GM06990 (cell line): ENCODE data around the gene DDX17.
A peak's percentile ranks its signal among the peaks of the same experiment; 100 is the strongest.
"Not testable (repeated sequence)": the region's sequence is repeated elsewhere in the genome, so short reads cannot be mapped to it uniquely, and the experiment has no call there.

Source experiments
- DNase-seq: peaks from one replicate; pipeline ENCODE4 v3.0.0-alpha.2; 2011; ENCODE audit not compliant: insufficient read length; ENCODE audit errors: extremely low read depth
- H3K27me3 ChIP-seq: replicated peaks from 2 replicates; pipeline ENCODE4 v1.6.0; 2011; ENCODE audit warnings: low read length; ENCODE audit not compliant: control insufficient read depth, insufficient read depth
- H3K36me3 ChIP-seq: 2 replicates; pipeline ENCODE4 v1.5.1; 2011; ENCODE audit warnings: low read length; ENCODE audit not compliant: control insufficient read depth, insufficient read depth
- H3K4me3 ChIP-seq: replicated peaks from 2 replicates; pipeline ENCODE4 v1.5.1; 2011; ENCODE audit warnings: low read depth, mild to moderate bottlenecking, control low read depth, low read length
- TF ChIP-seq, protein P1 (sequence below): IDR thresholded peaks from 2 replicates; pipeline ENCODE4 v1.5.1; 2011; ENCODE audit warnings: low read length, control low read depth, mild to moderate bottlenecking, inconsistent platforms; ENCODE audit not compliant: insufficient read depth, poor library complexity, severe bottlenecking

Gene DDX17

DNA sequence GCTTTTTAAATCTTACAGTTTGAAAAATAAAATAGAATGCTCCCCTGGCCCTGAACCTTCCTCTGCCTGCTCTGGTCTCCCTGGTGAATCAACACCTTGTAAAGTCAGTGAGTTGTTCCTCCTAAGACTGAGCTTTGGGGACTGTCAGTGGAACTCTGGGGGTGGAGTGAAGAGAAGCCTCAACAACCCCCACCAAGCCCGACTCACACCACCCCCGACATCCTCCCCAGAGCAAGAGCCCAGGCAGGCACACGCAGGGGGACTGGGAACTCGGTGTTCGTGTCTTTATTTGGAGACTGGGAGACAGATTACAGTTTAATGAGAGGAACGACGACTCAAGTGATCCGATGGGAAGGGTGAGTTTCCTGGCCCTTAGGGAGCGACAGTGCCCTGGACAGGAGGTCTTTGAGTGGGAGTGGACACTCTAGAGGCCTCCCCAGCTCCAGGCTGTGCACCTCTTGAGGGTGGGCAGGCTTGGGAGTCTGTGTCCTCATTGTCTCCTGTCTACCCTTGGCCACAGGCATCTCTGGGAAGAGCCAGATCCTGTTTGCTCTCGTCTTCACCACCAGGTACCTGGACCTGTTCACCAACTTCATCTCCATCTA is 32.0 kb downstream of the DDX17 start:
- Histone ChIP-seq H3K36me3 (no peaks in the 10 kb centered on the region), H3K27me3 (no peaks in the 10 kb centered on the region), H3K4me3 (no peak overlapping the region)
- TF ChIP-seq, protein P1, sequence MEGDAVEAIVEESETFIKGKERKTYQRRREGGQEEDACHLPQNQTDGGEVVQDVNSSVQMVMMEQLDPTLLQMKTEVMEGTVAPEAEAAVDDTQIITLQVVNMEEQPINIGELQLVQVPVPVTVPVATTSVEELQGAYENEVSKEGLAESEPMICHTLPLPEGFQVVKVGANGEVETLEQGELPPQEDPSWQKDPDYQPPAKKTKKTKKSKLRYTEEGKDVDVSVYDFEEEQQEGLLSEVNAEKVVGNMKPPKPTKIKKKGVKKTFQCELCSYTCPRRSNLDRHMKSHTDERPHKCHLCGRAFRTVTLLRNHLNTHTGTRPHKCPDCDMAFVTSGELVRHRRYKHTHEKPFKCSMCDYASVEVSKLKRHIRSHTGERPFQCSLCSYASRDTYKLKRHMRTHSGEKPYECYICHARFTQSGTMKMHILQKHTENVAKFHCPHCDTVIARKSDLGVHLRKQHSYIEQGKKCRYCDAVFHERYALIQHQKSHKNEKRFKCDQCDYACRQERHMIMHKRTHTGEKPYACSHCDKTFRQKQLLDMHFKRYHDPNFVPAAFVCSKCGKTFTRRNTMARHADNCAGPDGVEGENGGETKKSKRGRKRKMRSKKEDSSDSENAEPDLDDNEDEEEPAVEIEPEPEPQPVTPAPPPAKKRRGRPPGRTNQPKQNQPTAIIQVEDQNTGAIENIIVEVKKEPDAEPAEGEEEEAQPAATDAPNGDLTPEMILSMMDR, result no peak
- no peak for DNase-seq

DNA sequence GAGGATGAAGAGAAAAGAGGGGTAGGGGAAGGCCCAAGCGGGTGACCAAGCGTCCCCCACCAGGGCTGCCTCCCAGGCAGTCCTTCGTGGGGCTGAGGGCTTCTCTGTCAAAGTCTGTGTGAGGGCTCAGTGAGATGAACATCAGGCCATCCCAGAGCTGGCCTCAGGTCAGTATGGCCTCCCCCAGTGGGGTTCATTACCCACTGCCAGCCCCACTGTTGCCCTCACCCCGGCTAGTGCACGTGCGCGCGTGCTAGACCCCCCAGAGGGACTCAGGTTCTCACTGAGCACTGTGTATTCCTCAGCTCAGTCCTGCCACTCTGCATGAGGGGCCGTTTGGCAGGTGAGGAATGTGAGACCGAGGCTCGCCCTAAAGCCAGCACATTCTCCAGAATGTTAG is 34.9 kb downstream of the DDX17 start:
- no peaks in the 10 kb centered on the region for H3K36me3 ChIP-seq
- no peaks in the 10 kb centered on the region; the same call in none of the 2 replicates for H3K27me3 ChIP-seq
- TF ChIP-seq, protein P1, result no peak
- no peak for DNase-seq
- no peak overlapping the region for H3K4me3 ChIP-seq

DNA sequence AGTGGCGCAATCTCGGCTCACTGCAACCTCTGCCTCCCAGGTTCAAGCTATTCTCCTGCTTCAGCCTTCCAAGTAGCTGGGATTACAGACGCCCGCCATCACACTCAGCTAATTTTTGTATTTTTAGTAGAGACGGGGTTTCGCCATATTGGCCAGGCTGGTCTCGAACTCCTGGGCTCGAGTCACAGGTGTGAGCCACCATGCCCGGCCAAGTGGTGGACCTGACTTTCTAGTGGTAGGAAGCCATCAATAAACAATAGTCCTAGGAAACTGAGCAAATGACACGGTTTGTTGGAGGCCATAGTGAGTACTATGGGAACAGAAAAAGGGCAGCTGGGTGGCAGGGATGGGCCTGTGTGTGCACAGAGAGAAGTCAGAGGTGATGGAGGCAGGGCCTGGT is 35.9 kb downstream of the DDX17 start:
- not testable (repeated sequence) for DNase-seq

DNA sequence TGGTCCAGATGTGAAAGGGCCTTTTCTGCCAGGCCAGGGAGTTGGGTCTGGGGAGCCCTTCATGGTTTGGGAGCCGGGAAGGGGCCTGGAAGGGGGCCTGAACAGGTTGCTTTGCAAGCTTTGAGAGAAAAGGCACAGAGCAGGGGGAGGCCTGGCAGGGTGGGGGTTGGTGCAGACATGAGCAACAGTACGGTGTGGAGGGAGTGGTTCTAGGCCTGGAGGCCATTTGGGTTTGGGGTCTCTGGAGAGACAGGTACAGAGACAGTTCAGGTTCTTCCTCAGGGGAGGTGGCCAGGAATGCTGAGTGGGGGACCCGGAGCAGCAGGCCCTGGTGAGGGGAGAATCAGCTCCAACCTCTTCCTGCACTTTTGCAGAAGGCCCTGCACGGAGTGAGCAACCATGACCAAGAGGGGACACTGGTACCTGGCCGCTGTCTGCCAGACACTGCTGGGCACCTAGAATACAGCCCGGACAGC is 36.8 kb downstream of the DDX17 start:
- Histone ChIP-seq H3K4me3 (no peak overlapping the region), H3K36me3 (no peaks in the 10 kb centered on the region), H3K27me3 (no peaks in the 10 kb centered on the region; the same call in none of the 2 replicates)
- no peak for DNase-seq
- TF ChIP-seq, protein P1, result no peak

More for the DNA sequence above, 35.9 kb downstream of the DDX17 start:
- H3K27me3 ChIP-seq, H3K4me3 ChIP-seq, H3K36me3 ChIP-seq: not testable (repeated sequence)

DNA sequence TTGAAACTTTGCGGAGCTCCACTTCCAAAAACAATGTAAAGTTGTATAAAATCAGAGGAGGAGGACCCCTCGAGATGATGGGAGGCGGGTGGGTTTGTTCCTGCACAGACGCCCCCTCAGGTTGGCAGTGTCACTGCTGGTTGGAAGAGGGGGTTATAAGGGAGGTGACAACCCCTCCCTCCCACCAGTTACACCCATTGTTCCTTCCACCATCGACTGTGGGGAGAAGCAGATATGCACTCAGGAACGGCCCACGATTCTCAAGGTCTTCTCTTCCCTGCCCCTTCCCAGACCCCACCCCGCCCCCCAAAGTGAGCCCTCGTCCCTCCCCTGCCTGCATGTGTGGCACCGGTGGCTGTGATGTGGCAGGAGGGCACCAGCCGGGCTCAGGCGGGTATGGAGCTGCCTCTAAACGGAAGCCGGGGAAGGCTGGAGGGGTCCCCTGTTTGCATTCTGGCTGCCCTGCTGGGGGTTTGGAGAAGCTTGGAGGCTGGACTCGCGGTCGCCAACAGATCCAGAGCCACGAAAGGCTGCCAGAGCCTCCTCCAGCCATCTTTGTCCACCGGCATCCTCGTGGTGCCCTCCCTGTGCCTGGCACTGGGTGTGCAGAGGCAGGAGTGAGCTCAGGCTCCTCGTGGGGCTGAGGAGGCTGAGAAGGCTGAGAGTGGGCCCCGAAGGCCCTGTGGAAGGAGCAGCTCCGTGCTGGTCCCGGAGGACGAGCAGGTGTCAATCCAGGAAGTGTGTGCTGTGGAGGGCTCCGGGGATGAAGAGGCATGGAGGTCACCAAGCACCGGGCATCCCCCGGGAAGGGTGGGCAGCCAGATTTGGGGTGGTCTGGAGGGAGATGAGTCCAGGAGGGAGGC is 37.4 kb downstream of the DDX17 start:
- no peaks in the 10 kb centered on the region; the same call in none of the 2 replicates for H3K27me3 ChIP-seq
- peak overlapping the region; percentile 52 for H3K4me3 ChIP-seq
- TF ChIP-seq, protein P1, result no peak
- no peaks in the 10 kb centered on the region for H3K36me3 ChIP-seq
- no peak for DNase-seq

DNA sequence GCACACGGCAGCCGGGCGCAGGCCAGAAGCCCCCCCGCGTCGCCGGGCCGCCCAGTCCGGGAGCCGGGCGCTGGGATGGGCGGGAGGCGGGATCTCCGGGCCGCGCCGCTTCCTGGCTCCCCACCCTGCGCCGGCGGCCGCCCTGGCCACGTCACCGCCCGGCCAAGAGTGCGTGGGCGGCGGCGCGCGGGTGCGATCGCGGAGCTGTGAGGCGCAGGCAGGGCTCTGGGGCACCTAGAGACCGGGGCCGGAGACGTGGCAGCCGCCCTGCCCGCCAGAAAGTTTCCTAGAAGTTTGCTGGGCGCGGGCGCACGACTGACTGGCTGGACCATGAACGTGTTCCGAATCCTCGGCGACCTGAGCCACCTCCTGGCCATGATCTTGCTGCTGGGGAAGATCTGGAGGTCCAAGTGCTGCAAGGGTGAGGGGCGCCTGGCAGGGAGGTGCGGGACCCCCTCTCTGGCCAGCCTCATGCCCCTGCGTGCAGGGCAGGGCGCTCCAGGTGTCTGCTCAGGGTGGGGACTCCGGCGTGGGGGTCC is 38.1 kb downstream of the DDX17 start, which contains the start of gene KDELR3:
Gene KDELR3, plus strand, starts transcription at position 193 of the 539 bp plus-strand sequence. Its CDS starts 138 bp downstream, at position 331.
- peak; percentile 65 for DNase-seq
- TF ChIP-seq, protein P1, result no peak
- H3K27me3 ChIP-seq, result no peaks in the 10 kb centered on the region; the same call in none of the 2 replicates

More for the DNA sequence above, 38.1 kb downstream of the DDX17 start, which contains the start of gene KDELR3:
- H3K4me3 ChIP-seq, result peak within 1 kb of the TSS; percentile 52
- no peaks in the 10 kb centered on the region for H3K36me3 ChIP-seq
